UCSD-AML1 (cell line): Measurements from ENCODE around the gene ADGB.
A peak's percentile ranks its signal among the peaks of the same experiment; 100 is the strongest.
"Not testable (repeated sequence)": the region's sequence is repeated elsewhere in the genome, so short reads cannot be mapped to it uniquely, and the experiment has no call there.

ENCODE experiments used
- DNase-seq: peaks from one replicate; lab custom pipeline; 2025; ENCODE audit not compliant: unreplicated experiment; lab: John Stamatoyannopoulos, UW

ADGB gene

DNA sequence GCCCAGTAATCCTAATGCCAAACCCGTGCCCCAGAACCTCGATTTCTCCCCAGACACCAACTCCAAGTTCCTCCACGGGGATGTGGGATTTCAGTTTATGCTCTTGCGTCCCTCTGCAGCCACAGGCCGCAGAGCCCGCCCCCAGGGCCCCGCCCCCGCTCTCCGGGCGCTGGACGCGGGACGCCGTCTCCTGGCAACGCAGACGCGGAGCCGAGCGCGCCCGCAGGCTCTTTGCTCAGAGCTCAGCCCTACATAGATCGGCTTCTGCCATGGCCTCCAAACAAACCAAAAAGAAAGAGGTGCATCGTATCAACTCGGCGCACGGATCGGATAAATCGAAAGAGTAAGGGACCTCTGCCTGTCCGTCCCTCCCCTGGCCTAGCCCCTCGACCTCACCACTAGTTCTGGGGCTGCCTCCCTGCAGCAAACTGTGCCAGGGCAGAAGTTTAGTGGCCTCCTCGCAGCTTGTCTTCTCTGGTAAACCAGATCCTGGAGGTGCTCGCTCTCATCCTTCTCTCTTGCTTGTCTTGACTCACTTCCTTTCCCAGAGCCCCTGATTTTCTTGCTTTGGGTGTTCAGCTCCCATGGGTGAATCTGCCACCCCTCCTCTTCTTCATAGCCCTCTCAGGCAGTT, at the start of gene ADGB:
Gene ADGB (plus strand): TSS at position 201 of the 634 bp plus-strand sequence. CDS start 69 bp downstream, at position 270.
- no peak for DNase-seq

DNA sequence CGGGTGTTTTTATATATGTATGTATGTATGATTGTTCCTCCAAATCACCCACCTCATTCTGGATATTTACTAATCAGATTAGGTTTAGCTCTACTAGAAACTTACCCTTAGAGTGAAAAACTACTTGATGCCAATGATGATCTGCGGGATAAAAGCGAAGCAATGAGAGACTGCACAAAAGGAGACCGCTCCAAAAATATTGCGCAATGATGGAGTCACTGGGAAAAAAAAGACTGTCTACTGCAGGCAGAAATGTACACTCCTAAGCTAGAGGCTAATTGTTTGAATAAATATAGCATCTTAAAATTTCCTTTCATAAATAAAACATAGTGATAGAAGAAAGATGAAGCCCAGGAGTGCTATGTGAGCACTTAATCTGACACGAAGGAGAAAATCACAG, 47.9 kb upstream of the ADGB start:
- no peak for DNase-seq

DNA sequence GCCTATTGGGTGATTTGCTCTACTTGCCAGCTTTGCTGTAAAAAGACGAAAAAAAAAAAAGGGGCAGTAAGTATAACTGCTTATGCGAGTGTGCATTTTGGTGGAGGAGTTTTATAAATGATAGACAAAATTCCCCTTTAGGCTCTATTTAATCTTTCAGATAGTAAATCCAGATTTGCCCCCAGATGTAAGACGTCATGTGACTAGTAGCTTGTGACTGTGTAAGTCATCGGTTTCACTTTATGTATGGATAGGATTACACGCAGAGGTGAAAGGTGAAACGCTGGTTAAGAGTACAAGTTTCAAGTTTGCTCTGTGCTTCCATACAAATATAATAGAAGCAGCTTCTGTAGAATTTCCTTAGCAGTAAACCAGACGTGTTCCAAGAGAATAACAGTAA, 47.2 kb upstream of the ADGB start:
- DNase-seq = no peak

DNA sequence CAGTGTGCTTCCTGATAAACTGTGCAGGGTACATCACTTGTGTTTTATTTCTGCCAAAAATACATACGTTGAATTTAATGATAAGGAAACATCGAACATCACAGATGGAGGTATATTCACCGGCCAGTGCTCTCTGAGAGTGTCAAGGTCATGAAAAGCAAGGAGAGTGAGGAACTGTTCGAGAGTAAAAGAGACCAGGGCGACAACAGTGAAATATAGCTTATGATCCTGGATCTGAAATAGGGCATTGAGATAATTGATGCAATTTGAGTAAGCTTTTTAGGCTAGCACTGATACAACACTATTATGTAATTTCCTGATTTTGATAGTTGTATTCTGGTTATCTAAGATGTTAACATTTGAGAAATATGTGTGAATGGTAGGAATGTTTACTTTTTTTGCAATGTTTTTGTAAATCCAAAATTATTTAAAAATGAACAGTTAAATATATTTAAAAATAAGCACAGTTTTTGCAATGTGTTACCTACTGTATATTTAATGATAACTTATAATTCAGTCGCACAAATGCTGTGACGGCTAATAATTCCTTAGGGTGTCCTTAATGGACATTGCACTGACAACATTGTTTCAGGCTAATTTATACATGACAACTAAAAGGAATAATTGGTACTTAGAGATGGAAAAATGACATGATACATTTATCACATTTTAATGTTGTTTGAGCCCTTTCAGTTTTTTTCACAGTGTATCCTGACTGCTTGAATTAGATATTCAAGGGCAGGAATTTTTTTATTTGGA, 45.2 kb upstream of the ADGB start:
- no peak for DNase-seq

DNA sequence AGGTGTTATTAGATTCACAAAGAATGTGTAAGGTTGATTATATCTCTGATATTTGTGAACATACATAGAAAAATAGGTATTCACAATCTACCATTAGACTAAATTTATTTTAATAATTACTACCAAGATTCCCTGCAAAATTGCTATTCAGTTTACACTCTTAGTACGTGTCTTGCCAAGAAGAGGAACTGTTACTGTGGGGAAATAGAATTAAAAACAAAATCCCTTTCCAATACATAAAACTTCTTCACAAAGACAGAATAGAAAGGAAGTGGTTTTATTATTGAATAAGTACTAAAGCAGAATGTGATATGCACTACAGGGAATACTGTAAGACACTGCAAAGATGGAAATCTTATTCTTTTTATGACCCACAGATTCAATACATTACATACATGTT, 38.2 kb upstream of the ADGB start:
- DNase-seq = no peak

DNA sequence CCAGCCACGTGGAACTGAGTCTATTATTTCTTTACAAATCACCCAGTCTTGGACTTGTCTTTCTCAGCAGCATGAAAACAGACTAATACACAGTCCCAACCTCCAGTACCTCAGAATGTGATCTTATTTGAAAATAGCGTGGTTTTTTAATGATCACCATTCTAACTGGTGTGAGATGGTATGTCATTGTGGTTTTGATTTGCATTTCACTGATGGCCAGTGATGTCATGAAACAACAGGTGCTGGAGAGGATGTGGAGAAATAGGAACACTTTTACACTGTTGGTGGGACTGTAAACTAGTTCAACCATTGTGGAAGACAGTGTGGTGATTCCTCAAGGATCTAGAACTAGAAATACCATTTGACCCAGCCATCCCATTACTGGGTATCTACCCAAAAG, 32.1 kb upstream of the ADGB start:
- not testable (repeated sequence) for DNase-seq

DNA sequence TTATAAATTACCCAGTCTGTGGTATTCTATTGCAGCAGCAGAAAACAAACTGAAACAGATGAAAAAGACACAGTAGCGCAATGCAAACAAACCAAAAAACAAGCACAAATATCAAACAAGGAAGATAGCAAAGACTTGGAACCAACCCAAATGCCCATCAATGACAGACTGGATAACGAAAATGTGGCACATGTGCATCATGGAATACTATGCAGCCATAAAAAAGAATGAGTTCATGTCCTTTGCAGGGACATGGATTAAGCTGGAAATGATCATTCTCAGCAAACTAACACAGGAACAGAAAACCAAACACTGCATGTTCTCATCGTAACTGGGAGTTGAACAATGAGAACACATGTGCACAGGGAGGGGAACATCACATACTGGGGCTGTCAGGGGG, 30.2 kb upstream of the ADGB start:
- not testable (repeated sequence) for DNase-seq

DNA sequence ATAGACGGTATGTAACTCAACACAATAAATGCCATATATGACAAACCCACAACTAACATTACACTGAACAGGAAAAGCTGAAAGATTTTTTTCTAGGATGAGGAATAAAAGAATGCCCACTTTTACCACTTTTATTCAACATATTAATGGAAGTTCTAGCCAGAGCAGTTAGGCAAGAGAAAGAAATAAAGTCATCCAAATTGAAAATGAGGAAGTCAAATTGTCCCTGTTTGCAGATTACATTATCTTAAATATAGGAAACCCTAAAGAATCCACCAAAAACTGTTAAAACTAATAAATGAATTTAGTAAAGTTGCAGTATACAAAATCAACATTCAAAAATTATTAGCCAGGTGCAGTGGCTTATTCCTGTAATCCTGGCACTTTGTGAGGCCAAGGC, 24.6 kb upstream of the ADGB start:
- no peak for DNase-seq

DNA sequence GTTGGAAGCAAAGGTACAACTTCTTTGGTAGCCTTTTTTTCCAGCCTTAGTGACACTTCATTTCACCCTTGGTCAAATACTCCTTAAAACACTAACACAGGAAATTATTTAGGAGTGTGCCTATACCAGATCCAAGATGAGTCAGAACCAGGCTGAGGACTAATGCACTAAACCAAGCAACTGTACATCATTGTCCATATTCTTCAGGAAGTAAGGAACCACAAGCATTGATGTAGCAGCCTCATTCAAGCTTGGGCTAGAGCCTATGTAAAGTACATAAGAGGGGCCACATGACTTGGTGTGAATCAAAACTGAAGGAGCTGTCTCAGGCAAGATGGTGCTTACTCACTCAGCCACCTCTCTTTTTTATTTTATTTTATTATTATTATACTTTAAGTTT, 20.7 kb upstream of the ADGB start:
- DNase-seq = no peak

DNA sequence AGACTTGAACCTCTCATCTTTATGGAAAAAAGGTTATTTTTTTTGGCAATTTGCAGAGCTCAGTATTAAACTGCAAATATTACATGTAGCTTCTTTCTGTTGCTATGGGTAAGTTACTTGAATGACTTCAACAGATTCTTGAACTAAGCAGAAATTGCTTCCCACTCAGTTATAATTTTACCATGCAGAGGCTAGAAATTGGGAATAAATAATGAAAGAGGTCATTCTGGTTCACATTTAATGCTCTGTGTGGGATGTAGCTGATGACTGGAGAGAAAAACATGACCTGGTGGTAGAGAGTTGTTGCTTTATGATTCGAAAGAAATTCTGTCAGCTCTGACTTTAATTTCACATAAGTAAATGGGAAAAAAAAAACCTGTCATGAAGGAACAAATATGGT, 16.8 kb upstream of the ADGB start:
- no peak for DNase-seq

DNA sequence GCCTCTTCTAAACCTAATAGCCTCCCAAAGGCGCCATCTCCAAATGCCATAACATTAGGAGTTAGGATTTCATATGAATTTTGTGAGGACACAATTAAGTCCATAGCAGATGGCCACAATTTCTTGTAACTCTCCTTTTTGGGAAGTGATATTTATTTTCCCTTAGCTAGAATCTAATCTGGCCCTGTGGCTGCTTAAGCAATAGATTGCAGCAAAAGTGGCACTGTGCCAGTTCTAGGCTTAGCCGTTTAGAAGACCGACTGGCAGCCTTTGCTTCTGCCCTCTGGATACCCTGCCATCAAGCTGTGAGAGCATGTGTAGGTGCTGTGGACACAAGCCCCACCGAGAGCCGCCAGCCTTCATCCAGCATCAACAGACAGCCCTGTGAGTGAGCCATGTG, 15.9 kb upstream of the ADGB start:
- no peak for DNase-seq

DNA sequence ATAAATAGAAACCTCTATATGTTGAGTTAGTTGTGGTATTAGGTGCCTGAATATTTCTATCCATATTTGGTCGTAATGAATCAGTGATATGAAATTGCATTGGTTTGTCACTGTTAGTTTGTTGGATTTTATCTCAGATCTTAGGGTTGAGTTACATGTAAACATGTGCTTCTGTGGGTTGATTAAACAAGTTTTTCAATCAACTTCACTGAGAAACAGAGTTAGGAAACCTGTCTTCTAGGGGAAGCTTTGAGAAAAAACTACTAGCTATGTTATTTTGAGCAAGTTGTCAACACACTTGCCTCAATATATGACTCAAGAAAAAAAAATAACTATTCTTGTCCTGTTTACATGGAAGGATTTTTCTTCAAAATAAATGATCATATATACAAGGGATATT, 14.8 kb upstream of the ADGB start:
- no peak for DNase-seq

DNA sequence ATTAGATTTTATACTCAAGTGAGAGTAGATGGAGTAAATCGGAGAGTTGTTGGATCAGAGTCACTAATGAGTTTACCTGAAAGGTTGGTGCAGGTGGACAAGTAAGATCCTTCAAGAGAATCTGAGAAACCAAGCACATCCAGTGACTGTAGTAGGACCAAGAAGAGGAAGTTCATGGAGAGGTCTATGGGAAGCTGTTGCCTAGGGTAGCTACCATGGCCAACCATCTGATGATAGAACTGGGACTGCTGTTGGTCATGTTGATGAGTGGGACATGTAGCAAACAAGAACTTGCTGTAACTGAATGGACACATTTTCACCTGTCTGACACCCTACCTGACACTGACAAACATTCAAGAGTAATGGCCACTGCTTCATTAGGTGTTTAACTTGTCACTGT, 11.3 kb upstream of the ADGB start:
- DNase-seq = no peak

DNA sequence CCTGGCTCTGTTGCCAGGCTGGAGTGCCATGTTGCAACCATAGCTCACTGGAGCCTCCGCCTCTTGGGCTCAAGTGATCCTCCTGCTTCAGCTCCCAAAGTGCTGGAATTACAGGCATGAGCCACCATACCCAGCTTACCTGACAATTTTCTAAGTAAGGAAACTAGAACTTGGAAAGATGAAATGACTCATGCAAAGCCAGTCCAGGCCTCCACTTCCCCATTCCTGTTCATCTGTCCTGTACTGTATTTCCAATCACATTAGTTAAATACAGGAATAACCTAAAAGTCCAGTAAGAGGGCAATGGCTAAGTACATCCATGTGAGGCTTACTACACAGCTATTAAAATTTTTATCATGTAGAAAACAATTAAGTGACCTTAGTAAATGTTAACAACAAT, 8.3 kb upstream of the ADGB start:
- no peak for DNase-seq

DNA sequence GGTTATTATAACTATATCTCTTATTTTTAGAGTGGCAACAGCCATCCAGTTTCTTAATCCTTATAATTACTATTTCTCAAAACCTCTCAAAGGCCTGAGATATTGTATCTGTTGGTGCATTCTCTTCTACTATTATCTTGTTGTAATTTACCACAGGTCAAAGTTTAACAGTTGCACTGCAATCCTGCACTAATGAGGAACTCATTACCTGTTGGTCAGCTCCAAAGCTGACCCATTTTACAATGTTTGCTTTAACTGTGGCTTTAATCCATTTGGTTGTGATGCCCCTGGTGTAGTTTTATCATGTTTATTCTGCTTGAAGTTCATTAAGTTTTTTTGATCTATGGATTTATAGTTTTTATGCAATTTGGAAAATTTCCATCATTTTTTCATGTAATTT, 6.3 kb upstream of the ADGB start:
- DNase-seq = no peak

DNA sequence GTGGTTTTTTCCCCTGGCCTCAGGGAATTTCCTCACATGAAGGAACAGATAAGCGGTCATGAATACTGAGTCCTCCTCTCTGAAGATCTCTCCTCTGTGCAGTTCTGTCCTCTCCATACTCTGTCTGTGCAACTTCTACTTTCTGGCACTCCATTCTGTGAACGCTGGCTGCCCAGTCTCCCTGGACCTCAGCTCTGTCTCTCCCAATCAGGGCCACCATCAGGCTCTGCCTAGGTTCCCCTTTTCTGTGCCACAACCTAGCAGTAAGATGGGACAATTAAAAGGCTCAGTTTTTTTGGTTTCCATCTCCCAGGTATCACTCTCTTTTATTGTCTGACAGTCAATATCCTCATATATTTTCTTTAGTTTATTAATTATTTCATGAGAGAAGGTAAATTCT, 4.8 kb upstream of the ADGB start:
- DNase-seq = peak; percentile 43

DNA sequence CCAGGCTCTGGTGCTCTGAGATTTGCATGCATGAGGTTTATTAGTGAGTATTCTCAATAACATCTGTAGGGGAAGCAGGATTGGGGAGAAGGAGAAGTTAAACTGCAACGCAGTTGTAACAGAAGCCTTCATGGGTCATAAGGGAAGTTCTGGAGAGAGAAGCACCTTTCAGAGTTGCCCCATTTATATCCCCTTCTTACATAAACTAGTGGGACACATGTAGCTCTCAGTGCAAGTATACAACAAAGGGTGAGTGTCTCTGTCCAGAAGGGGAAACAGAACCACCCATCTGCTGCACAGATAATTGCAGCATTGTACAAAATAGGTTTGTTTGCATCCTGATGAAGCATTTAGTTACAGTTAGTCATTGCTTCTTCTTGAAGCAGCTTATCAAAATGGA, 4.3 kb upstream of the ADGB start:
- no peak for DNase-seq

DNA sequence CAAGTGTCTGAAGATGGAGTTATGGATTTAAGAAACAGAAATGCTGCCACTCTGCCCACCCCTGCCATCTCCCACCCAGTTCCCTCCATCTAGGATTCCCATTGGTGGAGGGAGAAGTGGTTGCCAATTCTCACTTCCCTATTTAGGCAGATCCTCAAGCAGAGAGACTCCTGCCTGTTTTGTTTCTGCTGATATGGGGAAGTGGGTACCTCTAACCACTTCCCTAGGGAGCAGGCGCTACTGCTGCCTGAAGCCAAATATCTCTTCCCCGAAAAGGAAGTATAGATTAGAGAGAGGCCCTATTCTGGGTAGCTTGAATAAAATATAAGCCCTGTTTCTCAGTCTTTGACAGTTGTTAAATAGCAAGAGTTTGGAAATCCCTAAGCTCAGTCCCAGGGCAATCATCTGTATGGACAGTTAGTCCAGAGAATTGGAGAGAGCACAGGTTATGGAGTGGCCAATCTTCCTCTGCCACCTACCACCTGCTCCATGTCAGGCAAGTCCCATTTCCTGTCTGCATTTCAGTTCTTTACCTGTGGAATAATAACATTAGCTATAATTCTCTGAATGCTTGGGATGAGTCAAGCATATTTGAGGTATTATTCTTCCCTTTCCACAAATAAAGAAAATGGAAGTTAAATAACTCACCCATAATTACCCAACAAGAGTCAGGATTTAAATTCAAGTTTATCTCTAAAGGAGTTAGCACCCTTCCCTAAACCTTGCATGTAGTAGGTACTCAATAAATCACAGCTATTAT, 2.6 kb upstream of the ADGB start:
- peak; percentile 55 for DNase-seq

DNA sequence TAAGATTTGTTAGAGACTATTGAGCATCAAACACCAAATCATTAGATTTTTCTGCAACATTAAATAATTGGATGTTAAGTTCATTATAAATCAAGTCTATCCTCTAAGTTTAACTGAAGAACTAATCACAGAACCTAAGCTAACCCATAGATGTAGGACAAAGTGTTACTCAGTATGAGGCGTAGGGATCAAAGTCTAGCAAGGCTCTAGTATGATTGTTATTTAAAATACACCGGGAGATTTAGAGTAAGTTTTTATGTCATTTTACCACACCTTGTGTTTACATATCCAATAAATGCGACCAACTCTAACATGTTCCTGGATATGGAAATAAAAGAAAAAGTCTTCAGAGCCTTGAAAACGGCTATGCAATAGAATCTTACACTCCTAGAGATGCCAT, 2.6 kb downstream of the ADGB start:
- DNase-seq = no peak

DNA sequence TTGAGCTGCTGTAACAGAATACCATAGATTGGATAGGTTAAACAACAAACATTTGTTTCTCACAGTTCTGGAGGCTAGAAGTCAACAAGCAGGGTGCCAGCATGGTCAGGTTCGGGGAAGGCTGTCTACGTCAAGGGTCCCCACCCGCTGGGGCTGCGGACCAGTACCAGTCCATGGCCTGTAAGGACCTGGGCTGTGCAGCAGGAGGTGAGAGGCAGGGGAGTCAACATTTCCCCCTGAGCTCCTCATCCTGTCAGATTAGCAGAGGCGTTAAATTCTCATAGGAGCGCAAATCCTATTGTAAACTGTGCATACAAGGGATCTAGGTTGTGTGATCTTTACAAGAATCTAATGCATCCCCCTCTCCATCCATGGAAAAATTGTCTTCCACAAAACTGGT, 3.8 kb downstream of the ADGB start:
- DNase-seq = no peak

DNA sequence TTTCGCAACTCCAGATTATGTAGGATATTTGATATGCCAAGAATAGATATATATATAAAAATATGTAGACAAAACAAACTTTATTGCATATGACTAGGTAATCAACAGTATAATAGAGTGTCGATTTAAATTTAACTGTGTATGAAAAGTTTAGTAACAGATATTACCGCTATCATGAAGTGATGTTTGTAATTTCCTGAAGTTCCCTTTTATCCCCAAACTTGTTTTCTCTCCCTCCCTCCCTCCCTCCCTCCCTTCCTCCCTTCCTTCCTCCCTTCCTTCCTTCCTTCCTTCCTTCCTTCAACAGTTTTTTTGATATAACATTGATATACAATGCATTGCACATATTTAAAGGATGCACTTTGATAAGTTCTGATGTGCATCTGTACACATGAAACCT, 15.2 kb downstream of the ADGB start:
- no peak for DNase-seq

DNA sequence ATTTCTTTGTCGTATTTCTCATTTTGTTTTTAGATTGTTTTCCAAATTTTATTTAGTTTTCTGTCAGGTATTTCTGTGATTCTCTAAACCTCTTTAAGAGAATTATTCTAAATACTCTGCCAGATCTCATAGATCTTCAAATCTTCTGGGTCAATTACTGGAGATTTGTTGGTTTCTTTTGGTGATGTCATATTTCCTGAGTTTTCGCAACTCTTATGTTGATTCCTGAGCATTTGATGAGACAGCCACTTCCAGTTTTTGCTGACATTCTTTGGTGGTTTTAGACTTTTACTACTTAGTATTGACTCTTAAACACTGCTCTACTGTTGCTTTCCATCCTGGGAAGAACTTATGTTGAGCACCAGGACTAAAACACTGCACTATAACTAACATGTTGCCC, 21.9 kb downstream of the ADGB start:
- no peak for DNase-seq
